Measurements from ENCODE around the gene GPC1.

DNA sequence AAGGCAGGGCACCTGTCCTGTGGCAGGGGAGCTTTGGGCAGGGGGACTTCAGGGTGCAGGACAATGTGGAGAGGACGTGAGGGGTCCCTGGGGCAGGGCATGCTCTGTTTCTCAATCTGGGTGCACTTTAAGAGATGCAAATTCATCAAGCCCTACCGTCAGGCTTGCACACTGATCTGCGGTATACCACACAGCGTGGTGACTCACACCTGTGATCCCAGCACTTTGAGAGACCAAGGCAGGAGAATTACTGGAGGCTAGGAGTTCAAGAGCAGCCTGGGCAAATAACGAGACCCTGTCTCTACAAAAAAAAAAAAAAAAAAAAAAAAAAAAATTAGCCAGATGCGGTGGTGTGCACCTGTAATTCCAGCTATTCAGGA, 10.2 kb upstream of the GPC1 start:
- TF ChIP-seq, protein P1, sequence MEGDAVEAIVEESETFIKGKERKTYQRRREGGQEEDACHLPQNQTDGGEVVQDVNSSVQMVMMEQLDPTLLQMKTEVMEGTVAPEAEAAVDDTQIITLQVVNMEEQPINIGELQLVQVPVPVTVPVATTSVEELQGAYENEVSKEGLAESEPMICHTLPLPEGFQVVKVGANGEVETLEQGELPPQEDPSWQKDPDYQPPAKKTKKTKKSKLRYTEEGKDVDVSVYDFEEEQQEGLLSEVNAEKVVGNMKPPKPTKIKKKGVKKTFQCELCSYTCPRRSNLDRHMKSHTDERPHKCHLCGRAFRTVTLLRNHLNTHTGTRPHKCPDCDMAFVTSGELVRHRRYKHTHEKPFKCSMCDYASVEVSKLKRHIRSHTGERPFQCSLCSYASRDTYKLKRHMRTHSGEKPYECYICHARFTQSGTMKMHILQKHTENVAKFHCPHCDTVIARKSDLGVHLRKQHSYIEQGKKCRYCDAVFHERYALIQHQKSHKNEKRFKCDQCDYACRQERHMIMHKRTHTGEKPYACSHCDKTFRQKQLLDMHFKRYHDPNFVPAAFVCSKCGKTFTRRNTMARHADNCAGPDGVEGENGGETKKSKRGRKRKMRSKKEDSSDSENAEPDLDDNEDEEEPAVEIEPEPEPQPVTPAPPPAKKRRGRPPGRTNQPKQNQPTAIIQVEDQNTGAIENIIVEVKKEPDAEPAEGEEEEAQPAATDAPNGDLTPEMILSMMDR (IDR thresholded peaks at IDR 0.05), result no peak
- TF ChIP-seq EZH2 (IDR thresholded peaks at IDR 0.05) (no peak), EZH2phosphoT487 (IDR thresholded peaks at IDR 0.05) (no peak)

All from neural progenitor cell (in vitro differentiated cells).